NCI-H2081 (cell line): ENCODE measurements around the gene PPP1R14D.
A peak's percentile ranks its signal among the peaks of the same experiment; 100 is the strongest.

ENCODE experiments used
- DNase-seq, 2 experiments: peaks; one replicate each; lab custom pipeline; 2025; lab: John Stamatoyannopoulos, UW

The PPP1R14D gene

DNA sequence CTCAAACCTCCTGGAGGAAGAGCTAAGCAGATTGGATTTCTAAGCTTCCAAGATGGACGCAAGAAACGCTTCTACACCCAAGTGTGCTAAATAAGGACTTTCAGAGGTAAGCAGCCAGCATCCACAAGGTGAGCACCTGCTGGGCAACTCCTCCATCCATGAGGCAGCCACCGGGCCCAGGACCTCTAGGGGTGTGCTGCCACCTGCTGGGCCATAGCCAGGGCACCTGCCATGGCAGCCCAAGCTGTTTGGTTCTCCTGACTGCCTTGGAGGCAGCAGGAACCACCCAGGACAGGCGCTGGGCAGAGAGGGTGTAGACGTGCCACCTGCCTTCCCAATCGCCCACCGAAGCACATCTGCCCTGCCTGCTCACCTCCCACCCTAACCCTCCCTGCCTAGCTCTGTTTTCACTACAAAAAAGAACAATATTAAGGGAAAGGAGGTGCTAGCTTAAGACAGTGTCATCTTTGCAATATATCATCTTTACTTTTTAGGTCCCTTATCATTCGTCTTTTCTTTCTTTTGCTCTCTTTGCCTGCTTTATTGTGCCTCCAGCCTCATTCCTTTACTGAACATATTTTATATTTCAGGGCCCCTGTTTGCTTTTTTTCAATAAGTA, 45.8 kb downstream of the PPP1R14D start:
- DNase-seq: peak; percentile 85 to 87

DNA sequence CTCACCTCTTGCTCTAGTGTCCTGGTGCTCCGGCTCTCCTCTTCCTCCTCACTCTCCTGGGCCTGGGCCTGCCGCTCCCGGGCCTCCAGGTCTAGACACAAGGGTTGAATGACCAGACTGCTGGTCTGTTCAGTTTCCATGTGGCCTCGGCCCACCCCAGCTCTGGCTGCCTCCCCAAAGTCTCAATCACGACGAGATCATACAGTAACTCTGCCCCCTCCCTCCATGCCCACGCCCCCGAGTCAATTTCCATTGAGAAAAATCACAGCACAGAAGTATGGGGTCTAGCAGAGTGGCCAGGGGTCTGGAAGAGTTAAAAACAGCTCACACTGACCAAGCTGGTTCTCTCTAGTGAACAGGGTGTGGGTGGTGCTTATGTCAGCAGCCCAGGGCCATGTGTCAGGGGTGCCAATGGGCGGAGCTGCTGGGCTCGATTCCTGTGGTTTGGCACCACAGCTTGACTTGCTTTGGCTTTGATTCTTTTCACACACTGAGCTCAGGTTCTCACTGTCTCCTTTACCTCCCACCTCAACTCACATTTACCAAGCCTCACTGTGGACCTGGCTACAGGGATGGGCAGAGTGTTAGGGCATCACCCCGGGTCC, 51.9 kb downstream of the PPP1R14D start:
- no peak for DNase-seq

DNA sequence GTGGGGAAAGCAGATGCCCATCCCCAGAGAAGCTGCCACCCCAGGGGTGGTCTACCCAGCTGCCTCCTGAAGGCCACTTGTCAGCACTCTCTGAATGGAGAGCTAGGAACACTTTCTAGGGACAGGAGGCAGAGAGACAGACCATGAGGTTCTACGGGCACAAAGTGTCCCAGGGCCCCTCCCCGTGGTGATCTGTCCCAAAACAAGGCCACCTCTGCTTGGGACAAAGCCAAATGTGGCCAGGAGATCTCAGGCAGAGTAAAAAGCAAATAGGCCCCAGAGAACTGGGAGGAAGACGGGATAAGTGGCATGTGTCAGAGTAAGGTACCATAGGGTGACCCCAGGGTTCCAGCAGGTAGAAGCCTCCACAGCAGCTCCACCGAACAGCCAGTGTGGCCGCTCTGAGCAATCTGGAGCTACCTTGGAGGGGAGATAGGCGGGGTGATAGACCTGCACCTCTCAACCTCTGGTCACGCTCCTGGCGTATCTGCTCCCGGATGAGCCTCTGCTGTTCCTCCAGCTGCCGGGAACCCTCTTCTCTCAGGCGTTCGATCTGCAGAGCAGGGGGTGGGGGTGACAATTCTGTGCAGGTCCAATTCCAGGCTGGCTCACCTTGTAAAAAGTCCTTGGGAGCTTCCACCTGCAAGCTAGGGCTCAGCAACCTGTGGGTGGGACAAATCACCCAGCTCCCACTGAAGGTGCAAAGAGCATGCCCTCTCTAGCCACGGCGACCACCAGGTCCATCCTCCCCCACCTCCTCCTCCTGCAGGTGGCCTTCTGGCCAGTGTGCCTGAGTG, 52.6 kb downstream of the PPP1R14D start:
- no peak for DNase-seq

DNA sequence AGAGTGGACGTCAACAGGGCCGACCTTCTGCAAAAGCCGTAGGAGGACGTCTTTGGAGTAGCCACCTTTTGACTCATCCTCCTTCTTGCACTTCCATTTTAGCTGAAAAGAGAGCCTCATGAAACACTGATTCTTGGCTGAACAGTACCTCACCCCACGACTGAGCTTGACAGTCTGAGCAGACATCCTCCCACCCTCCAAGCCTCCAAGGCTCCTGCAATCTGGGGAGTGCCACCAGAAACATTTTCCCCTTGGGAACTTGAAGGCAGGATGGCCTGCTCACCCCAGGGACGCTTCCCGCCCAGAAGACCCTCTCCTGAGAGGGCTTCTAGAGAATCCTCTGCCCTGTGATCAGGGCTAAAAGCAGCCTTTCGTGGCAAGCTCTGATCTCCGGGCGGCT, 53.5 kb downstream of the PPP1R14D start:
- no peak for DNase-seq

DNA sequence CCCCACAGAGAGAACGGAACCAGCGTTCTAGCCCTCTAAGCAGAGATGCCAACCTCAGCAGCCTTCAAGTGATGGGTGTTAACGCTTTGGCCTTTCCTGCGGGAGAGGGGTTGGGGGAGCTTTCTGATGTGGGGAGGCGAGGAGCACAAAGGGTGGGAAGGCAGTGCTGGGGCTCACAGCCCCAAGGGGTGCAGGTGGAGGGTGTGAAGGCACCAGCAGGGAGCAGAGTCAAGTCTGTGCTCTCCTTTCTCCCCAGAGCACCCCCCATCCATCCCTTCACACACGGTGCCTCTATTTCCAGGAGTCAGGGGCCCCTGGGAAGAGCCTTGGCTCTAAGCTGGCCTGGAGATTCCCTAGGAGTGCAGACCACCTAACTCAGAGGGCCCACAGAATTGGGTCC, 54.6 kb downstream of the PPP1R14D start:
- no peak for DNase-seq

DNA sequence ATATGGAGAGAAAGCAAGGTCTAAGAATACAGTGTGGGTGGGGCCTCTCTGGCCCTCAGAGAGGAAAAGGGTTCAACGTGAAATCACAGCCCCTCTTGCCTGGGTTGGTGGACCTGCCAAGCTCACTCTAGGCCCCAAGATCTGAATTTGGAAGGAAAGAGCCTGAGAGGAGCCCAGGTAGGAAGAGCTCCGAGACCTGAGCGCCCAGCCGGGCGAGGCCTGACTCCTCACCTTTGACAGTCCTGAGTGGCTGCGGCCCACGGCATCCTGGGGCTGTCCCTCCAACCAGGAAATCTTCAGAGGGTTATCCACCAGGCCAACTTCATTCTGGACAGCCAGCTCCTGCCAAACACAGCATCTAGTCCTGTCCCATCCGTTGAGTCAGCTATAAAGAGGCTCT, 55.0 kb downstream of the PPP1R14D start:
- DNase-seq: no peak

DNA sequence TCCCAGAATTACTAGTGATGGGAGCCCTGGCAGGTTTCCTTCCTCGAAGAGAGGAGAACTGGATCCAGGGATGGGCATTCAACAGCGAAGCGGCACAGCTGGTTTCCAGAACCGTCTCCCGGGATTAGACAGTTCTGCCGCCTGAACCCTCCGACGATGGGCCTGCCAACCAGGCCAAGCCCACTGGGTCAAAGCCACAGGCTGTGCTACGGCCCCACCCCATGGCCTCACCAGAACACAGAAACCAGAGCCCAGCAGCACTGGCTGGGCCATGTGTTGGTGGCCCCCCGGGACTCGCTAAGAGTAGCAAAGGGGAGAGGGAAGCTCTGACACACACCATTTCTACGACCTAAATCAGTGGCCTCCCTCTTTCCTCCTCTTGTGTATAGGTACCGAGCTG, 56.5 kb downstream of the PPP1R14D start:
- no peak for DNase-seq

DNA sequence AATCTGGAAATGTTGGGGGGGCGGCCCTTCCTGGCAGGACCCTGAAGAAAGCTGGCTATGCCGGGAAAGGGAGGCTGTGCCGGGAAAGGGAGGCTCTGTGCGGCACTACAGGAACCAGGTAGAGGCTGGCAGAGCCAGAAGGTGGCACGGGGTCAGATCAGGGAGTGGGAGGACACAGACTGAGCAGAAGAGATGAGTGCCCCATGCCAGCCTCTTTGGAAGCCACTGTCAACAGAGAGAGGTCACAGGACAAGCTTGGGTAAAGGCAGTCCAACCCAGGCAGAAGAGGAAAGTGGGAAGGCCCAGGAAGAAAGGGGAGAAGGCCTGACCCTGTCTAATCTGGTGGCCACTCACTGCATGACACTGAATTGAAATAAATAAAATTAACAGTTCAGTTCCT, 57.3 kb downstream of the PPP1R14D start:
- DNase-seq: no peak

DNA sequence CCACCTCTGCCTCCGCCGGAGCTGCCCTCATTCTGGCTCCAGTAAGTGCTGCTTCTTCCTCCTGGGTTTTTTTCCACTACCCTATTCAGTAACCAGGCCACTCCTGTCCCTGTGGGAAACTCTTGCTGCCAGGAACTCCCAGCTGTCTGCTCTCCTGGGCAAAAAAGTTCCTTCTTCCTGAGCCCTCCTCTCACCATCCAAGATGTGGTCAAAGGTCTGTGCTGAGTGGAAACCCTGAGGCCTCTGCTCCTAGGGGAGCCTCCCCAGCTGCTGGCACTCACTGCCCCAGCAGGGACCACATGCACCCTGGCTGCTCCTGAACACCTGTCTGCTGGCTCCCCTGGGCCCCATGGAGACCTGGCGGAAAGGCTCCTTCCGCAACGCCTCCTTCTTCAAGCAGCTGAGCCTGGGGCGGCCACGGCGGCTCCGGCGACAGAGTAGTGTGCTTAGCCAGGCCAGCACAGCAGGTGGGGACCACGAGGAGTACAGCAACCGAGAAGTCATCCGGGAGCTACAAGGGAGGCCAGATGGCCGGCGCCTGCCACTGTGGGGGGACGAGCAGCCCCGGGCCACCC, 58.3 kb downstream of the PPP1R14D start:
- DNase-seq: peak in 1 of 2 experiments; percentile 50

DNA sequence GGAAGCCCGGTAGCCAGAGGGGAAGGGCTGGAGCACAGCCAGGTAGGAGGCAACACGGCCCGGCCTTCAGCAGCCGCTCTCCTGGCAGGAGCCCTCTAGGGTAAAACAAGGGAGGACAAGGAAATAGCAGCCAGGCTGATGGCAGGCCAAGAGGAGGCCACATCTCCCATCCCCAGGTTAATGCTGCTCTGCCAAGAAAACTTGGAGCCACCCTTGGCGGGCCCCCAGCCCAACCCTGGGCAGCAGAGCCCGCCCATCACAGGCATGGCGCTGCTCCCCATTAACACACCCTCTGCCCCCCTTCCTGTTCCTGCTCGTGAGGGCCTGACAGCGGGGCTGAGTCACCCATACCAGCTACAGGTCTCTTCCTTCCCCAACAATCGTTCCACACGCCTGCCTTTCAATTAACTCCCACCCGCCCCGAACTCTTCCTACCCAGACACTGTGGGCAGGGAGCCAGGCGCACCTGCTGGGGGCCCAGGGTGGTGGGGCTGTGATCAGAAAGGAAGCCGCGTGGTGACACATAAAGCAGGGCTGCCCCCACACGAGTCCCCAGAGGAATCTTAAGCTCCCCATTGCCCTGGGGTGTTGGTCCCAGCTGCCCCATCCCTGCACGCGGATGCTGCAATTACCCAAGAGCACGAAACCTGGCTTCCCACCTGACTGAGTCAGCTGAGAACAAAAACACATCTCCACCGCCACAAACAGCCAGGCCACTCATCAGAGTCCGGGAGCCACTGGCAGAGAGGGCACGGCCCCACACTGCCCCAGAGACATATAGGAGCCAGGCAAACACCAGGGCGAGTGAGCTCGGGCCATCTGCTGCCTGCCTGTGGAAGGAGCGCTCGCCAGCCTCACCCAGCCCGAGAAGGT, 59.0 kb downstream of the PPP1R14D start, which contains the start of gene C15orf62:
Gene C15orf62 (plus strand): TSS at position 707 of the 873 bp plus-strand sequence. CDS start 516 bp downstream, outside the sequence.
- peak; percentile 78 to 86 for DNase-seq

DNA sequence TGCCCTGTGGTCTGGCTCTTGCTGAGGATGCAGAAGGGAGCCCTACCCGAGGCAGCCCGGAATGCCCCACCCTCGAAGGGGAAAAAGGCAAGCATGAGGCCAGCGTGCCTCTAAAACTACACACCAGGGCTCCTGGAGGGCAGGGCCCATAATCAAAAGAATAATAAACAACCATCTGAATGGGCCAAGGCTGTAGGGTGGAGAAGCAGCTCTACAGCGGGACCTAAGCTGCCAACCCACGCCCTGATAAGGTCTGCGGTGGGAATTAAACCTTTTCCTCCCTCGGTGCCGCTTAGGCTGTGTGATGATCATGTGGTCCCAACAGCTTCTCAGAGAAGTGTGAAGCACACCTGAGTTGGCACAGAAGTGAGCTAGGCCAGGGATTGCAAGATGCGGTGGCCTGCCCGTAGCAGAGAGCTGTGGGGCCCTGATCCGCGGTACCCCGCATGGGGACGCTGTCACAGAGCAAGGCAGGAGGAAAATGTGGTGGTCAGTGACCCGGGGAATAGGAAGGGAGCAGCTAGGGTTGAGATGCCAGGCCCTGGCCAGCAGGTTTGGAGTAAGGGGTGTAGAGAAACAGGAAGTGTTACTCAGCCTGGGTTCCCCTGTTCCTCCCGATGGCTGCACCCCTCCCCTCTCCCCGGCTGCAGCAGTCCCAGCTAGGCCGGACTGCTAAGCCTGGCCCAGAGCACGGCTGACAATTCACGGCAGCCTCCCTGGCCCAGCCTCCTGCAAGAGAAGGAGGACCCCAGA, 59.8 kb downstream of the PPP1R14D start:
- no peak for DNase-seq

DNA sequence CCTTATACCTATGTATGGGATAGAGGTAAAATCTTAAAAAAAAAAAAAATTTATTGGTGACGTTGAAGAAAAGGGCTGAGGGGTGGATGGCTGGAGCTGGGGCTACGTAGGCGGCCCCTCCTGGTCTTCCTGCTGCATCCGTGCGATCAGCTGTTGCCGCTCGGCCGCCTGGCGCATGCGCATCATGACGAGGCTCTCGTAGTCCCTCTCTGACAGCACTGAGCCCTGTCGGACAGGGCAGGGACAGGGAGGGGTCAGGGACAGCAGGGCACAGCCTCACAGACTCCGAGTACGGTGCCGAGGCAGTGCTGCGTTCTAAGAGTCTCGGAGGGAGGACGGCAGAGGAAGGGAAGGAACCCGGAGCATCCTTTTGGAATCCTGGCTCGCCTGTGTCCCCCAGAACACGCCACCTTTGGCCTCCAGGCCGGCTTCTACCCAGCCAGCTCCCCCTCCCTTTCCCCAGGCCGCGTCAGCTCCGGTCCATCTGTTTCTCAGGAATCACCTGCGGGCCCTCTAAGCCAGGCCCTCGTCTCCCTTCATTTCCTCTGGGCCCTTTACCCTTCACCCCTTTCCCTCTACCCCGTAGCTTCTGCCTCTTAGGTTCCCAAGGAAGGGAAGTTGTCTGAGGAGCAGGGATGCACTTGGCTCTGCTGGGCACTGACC, 60.5 kb downstream of the PPP1R14D start:
- DNase-seq: no peak

DNA sequence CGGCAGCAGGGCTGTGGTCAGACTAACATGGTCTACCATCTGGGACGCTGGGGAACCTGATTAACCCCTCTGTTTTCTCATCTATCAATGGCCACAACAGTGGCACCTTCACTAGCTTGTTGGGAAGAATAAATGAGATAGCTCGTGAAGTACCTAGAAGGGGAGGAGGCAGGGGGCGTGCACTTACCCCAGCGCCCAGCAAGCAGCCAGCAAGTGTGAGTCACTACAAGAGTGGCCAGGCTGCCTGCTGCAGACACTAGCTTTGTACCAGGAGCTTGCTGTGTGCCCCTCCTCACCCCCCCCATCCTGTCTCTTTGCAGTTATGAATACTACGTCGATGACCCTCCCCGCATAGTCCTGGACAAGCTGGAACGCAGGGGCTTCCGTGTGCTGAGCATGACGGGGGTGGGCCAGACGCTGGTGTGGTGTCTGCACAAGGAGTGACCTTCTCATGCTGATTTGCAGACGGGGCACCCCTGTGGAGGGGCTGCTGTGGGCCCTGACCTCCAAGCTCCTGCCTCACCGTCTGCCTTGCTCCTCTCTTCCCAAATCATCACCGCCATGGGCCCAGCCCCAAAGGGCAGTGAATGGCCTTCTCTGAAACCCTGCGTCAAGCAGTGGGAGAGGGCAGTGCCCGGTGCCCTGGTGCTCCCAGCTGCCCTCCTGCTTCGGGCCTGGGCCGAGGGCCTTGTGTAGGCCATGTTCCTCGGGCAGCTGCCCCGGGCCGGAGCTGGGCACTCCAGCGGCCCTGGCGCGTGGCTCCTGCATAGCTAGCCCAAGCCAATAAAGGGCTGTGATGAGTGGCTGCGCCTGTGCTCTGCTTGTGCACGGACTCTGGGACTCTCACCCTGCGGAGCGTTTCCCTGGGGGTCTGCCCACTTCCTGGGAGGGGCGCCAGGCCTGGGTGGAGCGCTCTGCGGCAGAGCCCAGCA, 61.3 kb downstream of the PPP1R14D start:
- DNase-seq: no peak

DNA sequence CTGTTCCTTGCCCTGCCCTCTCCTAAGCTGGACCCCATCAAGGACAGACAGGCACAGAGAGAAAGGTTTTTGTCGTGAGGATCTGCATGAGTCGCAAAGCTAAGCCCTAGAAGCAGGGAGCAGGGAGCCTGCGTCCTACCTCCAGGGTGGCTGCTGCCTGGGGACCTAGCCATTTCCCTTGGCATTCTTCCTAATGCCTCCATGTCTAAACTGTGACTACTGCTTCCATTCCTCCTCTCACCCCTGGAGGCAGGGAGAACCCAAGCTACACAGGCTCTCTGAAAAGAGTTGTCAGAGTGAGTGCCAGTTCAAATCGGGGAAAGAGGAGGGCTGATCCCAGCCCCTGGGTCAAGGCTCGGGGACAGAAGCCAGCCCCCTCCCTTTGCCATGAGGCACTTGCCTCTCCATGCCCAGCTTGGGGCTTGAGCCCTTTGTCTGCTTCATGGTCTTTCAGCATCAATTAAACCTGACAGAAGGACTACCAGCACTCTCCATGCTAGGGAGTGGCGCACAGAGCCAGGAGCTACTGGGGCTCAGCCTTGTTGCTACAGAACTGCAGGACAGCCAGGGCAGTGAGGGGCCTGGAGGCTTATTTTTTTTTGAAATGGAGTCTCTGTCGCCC, 62.2 kb downstream of the PPP1R14D start:
- no peak for DNase-seq
